Chondrocyte (in vitro differentiated cells): Measurements from ENCODE around the gene IGSF9. TPM values are rescaled to one million over a fixed set of nuclear protein-coding genes. Genes with fewer than 3 reads are reported as not detected.

ENCODE experiments used
- DNase-seq: peaks from one replicate; pipeline ENCODE4 v3.0.0; 2021; ENCODE audit warnings: mixed read lengths, low spot score
- H3K27ac Mint-ChIP-seq: one replicate; pipeline ENCODE4 v1.8.0; 2021; ENCODE audit warnings: mild to moderate bottlenecking, moderate library complexity, mixed read lengths; ENCODE audit not compliant: unreplicated experiment
- H3K27me3 Mint-ChIP-seq: 2 replicates; pipeline ENCODE4 v1.8.0; 2021; ENCODE audit warnings: low read depth, mixed read lengths
- H3K36me3 Mint-ChIP-seq: 2 replicates; pipeline ENCODE4 v1.8.0; 2021; ENCODE audit warnings: low read depth, mixed read lengths
- H3K4me1 Mint-ChIP-seq: 2 replicates; pipeline ENCODE4 v1.8.0; 2021; ENCODE audit warnings: low read depth, mild to moderate bottlenecking, mixed read lengths
- H3K4me3 Mint-ChIP-seq: one replicate; pipeline ENCODE4 v1.8.0; 2021; ENCODE audit warnings: mild to moderate bottlenecking, moderate library complexity, mixed read lengths; ENCODE audit not compliant: unreplicated experiment
- H3K9me3 Mint-ChIP-seq: 2 replicates; pipeline ENCODE4 v1.8.0; 2021; ENCODE audit warnings: low read depth, mixed read lengths
- total RNA-seq: library from RNA; stranded (reverse); gene quantifications from 3 replicates; pipeline ENCODE4 v1.2.1, GENCODE V29; 2021
- TF ChIP-seq, protein P1 (sequence below): fragments of 200-600 bp; sonication (generic); IDR thresholded peaks from 2 replicates; pipeline ENCODE4 v1.5.0; 2021; ENCODE audit warnings: antibody characterized with exemption, mild to moderate bottlenecking, moderate library complexity

IGSF9 gene
- total RNA-seq, 1 donor from 2014 or later, result not detected

DNA sequence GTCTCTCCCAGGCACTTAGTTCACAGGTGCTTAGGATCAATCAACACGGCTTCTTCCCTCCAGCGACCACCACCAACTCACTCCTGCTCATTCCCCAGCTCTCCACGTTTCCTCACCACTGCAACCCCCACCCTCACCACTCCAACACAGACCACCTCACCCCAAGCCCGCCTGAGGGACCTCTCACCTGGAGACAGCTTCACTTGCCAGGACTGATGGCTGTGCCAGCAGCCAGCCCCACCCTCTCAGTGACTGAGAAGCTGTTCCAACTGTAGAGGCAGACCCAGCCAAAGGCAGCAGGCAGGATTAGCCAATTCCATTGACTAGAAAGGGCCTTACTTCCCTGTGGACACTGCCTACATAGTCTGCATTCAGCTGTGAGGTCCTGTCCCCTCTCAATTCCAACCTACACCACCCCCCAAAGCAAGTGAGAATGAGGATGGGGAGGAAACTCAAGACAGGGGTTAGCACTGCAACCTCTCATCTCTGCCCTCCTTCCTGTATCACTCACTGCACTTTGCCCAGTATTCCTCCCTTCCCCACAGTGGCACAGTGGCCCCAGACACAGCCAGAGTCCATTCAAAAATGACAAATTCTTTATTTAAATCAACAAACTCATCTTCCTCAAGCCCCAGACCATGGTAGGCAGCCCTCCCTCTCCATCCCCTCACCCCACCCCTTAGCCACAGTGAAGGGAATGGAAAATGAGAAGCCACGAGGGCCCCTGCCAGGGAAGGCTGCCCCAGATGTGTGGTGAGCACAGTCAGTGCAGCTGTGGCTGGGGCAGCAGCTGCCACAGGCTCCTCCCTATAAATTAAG, 27.7 kb downstream of the IGSF9 start:
- Mint-ChIP-seq H3K4me3 (peak overlapping the region; percentile 13), H3K27ac (peak overlapping the region; percentile 84), H3K27me3 (no peaks in the 10 kb centered on the region), H3K4me1 (peaks cover 91% of the 10 kb centered on the region), H3K36me3 (peaks cover 20% of the 10 kb centered on the region), H3K9me3 (no peaks in the 10 kb centered on the region)
- DNase-seq, result no peak
- TF ChIP-seq, protein P1, sequence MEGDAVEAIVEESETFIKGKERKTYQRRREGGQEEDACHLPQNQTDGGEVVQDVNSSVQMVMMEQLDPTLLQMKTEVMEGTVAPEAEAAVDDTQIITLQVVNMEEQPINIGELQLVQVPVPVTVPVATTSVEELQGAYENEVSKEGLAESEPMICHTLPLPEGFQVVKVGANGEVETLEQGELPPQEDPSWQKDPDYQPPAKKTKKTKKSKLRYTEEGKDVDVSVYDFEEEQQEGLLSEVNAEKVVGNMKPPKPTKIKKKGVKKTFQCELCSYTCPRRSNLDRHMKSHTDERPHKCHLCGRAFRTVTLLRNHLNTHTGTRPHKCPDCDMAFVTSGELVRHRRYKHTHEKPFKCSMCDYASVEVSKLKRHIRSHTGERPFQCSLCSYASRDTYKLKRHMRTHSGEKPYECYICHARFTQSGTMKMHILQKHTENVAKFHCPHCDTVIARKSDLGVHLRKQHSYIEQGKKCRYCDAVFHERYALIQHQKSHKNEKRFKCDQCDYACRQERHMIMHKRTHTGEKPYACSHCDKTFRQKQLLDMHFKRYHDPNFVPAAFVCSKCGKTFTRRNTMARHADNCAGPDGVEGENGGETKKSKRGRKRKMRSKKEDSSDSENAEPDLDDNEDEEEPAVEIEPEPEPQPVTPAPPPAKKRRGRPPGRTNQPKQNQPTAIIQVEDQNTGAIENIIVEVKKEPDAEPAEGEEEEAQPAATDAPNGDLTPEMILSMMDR, result no peak

DNA sequence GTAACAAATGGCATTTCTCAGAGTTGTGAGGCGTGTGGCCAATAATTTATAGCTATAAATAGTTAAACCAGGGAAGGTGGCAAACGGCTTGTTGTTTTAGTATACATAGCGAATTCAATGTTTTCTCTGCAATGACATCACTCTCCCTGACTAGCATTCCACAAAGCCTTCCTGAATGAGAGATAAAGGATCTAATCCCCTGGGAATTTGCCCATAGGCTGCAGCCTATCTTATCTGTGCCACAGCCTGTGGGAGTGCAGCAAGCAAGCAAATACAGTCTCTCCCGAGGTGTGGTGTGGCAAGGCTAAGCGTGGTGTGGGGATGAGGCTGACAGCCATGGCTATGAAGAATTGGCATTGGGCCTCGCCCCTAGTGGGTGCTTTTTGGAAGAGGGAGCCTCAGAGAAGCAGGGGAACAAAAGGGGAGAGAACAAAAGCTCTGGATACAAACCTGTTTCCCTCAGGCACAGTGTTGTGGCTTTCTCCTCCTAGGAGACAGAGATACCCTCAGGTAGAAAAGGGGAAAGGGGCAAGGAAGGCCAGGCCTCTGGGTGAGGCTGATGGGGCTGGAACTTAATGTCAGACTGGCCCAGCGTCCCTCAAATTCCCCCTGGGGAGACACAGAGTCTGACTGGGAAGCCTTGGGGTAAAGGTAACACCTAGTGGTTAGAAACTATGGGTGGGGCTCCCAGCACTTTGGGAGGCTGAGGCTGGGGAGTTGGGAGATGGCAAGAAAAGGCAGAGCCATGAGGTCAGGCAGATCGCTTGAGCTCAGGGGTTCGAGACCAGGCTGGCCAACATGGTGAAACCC, 29.0 kb downstream of the IGSF9 start:
- H3K4me1 Mint-ChIP-seq, result peaks cover 88% of the 10 kb centered on the region
- H3K4me3 Mint-ChIP-seq, result peak overlapping the region; percentile 18

DNA sequence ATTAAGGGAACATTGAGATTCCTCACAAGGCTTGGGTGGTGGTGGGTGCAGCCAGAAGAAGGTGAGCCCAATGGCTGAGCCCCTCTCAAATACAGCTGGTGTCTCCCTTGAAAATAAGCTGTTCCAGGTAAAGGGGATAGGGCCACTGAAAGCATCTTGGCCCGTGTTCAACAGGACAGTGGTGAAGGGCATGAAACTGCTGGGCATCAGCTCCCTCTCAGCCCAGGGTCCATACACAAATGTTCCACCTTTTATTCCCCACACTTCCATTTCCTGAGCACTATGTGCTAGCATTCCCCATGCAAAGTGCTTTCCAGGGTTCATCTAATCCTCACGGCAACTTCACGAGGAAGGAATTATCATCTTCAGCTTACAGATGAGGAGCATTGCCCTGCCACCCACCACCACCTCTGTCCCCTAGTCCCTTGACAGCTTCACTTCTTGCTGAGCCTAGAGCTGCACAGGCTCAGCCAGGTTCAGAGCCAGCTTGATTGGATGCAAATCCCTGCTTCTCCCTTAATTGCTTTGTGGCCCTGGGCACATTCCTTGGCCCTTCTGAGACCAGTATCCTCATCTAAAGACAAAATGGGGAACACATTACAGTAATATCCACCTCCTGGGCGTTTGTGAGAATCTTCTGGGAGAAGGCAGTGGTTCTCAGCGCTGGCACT, 29.7 kb downstream of the IGSF9 start:
- Mint-ChIP-seq H3K4me3 (no peak overlapping the region), H3K4me1 (peaks cover 88% of the 10 kb centered on the region), H3K27ac (peak overlapping the region; percentile 97), H3K9me3 (no peaks in the 10 kb centered on the region), H3K36me3 (peaks cover 20% of the 10 kb centered on the region), H3K27me3 (no peaks in the 10 kb centered on the region)
- DNase-seq, result no peak
- TF ChIP-seq, protein P1, result no peak

More for the DNA sequence above, 29.0 kb downstream of the IGSF9 start:
- H3K27me3 Mint-ChIP-seq, result no peaks in the 10 kb centered on the region
- no peaks in the 10 kb centered on the region for H3K9me3 Mint-ChIP-seq
- no peak for DNase-seq
- peak overlapping the region; percentile 97 for H3K27ac Mint-ChIP-seq
- TF ChIP-seq, protein P1, result no peak
- peaks cover 20% of the 10 kb centered on the region for H3K36me3 Mint-ChIP-seq

DNA sequence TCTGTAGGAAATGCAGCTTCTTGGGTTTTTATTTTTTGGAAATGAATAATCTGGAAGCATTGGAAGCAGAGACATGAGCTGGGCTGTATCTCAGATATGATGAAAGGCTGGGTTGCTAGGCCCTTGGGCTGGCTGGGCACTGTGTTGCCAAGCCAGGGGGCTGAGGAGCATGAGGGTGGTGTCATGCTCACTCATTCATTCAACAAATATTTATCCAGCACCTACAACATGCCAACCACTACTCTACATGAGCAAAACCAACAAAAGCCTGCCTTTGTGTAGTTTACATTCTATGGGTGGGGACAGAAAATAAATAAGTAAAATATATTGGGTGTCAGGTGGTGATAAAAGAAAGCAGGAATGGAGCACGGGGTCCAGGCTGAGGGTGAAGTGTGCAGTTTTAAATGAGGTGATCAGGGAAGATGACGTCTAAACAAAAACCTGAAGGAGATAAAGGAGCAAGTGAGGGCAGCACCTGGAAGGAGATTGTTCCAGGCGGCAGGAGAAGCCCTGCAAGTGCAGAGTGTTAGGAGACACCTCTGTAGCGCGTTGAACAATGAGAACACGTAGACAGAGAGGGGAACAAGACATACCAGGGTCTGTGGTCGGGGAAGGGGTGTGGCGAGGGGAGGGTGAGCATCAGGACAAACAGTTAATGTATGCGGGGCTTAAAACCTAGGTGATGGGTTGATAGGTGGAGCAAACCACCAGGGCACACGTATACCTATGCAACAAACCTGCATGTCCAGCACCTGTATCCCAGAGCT, 31.0 kb downstream of the IGSF9 start:
- Mint-ChIP-seq H3K4me1 (peaks cover 86% of the 10 kb centered on the region), H3K4me3 (no peak overlapping the region), H3K9me3 (no peaks in the 10 kb centered on the region), H3K36me3 (peaks cover 16% of the 10 kb centered on the region), H3K27me3 (no peaks in the 10 kb centered on the region), H3K27ac (peak overlapping the region; percentile 8)
- no peak for DNase-seq
- TF ChIP-seq, protein P1, result no peak
